LNCaP clone FGC (cell line): Measurements from ENCODE around the gene EHMT1.
"Not testable (repeated sequence)": the region's sequence is repeated elsewhere in the genome, so short reads cannot be mapped to it uniquely, and the experiment has no call there.

Source experiments
- DNase-seq: peaks from one replicate; pipeline ENCODE4 v3.0.0-alpha.2; 2011; ENCODE audit warnings: low read depth
- H3K4me3 ChIP-seq: 2 replicates; pipeline ENCODE4 v1.5.1; 2011; ENCODE audit warnings: mild to moderate bottlenecking, low read depth, low read length, control low read depth
- TF ChIP-seq, protein P1 (sequence below): IDR thresholded peaks from 2 replicates; pipeline ENCODE4 v1.5.1; 2012; ENCODE audit warnings: mild to moderate bottlenecking; ENCODE audit not compliant: control insufficient read depth, insufficient read depth; ENCODE audit errors: extremely low read depth

The EHMT1 gene

DNA sequence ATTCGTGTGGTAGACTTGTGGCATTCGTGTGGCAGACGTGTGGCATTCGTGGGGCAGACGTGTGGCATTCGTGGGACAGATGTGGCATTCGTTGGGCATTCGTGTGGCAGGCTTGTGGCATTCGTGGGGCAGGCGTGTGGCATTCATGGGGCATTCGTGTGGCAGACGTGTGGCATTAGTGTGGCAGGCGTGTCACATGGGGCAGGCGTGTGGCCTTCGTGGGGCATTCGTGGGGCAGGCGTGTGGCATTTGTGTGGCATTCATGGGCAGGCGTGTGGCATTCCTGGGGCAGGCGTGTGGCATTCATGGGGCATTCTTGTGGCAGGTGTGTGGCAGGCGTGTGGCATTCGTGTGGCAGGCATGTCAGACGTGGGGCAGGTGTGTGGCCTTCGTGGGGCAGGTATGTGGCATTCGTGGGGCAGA is 106.0 kb downstream of the EHMT1 start:
- H3K4me3 ChIP-seq, result no peak overlapping the region
- TF ChIP-seq, protein P1, sequence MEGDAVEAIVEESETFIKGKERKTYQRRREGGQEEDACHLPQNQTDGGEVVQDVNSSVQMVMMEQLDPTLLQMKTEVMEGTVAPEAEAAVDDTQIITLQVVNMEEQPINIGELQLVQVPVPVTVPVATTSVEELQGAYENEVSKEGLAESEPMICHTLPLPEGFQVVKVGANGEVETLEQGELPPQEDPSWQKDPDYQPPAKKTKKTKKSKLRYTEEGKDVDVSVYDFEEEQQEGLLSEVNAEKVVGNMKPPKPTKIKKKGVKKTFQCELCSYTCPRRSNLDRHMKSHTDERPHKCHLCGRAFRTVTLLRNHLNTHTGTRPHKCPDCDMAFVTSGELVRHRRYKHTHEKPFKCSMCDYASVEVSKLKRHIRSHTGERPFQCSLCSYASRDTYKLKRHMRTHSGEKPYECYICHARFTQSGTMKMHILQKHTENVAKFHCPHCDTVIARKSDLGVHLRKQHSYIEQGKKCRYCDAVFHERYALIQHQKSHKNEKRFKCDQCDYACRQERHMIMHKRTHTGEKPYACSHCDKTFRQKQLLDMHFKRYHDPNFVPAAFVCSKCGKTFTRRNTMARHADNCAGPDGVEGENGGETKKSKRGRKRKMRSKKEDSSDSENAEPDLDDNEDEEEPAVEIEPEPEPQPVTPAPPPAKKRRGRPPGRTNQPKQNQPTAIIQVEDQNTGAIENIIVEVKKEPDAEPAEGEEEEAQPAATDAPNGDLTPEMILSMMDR, result no peak
- DNase-seq, result no peak

DNA sequence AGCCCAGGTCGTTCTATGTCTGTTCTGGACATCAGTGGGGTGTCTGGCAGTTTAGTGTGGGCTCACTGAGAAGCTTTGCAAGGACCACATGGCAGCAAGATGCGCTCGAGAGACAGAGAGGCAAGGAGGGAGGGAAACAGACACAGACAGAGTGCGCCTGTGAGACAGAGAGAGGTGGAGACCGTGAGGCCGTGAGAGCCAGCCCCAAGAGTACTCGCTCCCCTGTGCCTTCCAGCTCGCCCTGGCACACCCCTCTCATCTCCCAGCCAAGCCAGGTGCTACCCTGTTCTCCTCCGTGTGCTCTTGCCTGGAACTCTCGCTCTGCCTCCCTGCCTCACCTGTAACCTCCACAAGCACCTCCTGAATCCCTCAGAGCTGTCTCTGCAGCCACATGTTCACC is 106.8 kb downstream of the EHMT1 start:
- DNase-seq, result no peak
- TF ChIP-seq, protein P1, result no peak
- no peak overlapping the region for H3K4me3 ChIP-seq

GRCh38 chr9:137726336-137726735 is 107.5 kb downstream of the EHMT1 start:
- DNase-seq, H3K4me3 ChIP-seq: not testable (repeated sequence)

DNA sequence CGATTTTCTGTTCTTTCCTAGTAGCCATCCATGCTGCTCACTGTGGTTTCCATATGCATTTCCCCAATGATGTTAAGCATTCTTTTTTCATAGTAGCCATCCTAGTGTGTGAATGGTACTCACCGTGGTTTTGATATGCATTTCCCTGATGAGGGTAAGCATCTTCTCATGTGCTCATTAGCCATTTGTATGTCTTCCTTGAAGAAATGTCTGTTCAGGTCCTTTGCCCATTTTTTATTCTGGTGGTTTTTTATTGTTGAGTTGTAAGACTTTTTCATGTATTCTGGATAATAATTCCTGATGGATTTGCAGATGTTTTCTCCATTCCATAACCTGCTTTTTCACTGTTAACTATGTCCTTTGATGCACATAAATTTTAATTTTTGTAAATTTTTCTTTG is 108.0 kb downstream of the EHMT1 start:
- TF ChIP-seq, protein P1, result no peak
- no peak for DNase-seq
- no peak overlapping the region for H3K4me3 ChIP-seq

DNA sequence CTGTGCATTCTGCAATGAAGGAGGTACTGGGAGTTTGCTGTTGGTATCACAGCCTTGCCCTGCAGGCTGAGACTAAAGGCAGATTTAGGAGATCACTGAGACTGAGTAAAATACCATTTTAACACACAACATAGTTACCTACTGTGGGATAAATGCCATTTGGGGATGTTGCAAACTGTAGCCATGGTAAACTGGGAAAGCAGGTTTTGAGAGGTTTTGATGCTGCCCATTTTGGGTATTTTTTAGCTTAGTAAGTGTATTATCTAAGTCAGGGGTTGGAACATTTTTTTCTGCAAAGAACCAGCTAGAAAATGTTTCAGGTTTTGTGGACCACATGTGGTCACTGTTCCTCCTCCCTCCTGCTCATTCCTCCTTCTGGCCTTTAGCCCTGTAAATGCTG is 108.9 kb downstream of the EHMT1 start:
- TF ChIP-seq, protein P1, result no peak
- no peak for DNase-seq
- H3K4me3 ChIP-seq, result no peak overlapping the region

DNA sequence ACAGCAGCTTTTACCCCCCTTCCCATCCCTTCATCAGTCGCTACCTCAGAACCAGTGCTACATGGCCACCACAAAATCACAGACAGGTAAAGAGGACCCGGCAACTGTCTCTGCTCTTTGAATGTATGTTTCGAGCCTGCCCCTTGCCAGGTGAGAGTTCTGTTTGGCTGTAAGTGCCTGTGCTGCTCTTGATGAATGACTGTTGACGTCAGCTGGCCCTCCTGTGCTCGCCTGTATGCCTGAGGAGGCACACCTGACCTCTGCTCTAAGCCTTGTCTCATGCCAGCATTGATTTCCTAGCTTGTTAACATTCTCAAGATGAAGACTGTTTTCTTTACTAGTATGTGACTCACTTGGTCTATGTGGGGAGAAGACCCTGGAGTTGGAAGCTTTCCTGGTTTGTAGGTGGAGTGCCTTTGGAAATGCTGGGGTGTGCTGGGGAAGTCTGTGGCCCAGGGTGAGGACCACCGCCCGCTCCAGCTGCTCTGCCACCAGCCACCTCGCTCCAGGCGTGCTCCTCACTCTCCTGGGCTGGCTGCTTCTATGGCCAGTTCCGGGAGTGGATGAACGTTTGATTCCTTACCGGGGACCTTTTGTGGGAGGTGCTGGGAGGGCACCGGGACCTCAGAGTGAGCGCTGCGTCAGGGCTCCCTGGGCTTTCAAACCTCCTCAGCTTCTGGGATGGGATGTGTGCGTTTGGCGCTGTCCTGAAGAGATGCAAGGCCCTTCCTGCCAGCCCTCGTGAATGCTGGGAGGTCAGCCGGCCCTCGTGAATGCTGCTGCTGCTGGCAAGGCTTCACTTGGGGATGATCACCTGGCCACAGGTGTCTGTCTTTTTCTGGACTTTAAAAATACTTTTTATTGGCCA is 109.9 kb downstream of the EHMT1 start:
- no peak overlapping the region for H3K4me3 ChIP-seq
- no peak for DNase-seq
- TF ChIP-seq, protein P1, result no peak

DNA sequence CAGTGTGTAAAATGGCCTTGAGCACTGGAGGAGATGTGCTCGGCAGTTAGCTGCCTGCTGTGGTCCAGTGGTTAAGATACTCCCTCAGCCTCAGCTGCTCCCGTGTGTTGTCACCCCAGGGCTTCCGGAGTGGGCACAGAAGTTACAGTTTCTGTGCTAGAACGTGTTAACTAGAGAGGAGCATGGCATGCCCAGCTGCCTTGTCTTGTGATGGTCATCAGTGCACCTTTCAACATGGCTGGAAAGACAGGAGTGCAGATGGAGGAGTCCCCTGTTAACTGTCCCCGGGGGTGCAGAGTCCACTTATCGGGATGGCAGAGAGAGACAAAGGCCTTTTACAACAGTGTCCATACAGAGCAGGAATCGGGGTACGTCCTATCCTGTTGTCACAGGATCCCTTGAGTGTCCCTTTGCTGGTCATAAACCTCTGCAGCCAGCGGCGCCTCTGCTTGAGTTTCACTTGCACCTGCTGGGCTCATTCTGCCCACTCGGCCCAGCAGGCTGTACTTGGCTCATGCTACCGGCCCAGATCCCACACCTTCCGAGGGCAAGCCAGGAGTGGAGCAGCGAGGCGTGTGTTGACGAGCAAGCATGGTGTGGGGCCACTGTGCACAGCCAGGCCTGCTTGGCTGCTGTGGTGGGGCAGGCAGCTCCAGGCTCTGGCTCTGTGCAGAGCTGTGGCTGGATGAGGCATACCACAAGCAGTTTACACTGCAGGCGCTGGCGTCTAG is 112.6 kb downstream of the EHMT1 start:
- no peak for DNase-seq
- H3K4me3 ChIP-seq, result no peak overlapping the region
- TF ChIP-seq, protein P1, result no peak
